NCI-H1694 (cell line): Measurements from ENCODE around the gene MTMR1.

ENCODE experiments used
- DNase-seq: peaks from one replicate; lab custom pipeline; 2025; lab: John Stamatoyannopoulos, UW

MTMR1 gene

DNA sequence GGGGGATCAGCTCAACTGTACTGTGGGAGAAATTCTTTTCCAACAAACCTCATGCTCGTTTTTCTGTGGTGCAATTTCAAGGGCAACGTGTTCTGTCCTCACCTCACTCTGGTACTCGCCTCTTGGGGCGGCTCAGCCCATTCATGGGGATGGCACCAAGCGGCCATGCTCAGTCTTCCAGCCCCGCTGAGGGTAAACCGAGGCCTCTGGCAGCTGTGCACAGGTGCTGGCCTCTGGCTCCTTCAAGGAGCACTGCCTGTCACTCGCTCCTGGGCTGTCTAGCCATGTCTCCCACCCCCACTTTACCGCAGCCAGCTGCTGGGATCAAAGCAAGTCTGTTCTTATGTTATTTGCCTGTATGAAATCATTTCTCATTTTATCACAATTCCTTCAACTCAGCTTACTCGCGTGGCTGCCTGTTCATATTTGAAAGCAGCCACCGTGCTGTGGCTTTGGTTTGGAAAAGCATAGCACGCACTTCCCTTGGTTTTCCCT lies 70.2 kb downstream of the MTMR1 start:
- DNase-seq = no peak

DNA sequence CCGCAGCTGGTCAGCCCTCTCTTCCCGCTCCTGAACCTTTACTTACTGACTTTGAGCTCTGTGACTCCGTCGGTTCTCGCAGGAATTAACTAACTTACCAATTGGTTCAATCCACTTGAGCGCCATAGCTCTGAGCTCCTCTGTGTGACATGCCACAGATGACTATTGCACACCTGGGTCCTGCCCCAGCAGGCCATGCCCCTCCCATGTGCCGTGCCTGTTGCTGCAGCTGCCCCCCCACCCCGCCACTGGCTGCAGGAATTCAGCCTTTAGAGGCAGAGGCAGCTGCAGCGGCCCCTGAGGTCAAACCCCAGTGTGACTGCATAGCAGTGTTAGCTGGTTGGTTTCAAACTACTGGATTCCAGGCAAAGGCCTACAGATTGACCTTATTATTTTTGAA lies 70.6 kb downstream of the MTMR1 start:
- no peak for DNase-seq

DNA sequence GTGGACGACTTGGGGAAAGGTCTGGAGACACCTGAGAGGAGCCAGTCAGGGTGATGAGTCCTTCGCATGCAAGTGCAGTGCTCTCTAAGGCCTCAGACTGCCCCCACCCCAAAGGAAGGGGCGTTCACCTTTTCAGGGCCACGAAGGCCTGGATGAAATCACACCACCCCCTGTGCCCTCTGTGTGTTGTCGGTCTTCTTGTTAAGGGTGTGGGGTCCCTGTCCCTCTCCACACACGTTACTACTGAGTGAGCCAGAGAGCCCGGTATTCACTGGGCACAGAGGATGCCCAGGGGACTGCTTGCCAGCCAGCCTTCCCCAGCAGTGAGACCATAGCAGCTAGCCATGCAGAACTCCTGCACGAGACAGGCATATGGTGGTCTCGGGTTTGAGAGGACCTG lies 72.0 kb downstream of the MTMR1 start:
- DNase-seq = no peak

DNA sequence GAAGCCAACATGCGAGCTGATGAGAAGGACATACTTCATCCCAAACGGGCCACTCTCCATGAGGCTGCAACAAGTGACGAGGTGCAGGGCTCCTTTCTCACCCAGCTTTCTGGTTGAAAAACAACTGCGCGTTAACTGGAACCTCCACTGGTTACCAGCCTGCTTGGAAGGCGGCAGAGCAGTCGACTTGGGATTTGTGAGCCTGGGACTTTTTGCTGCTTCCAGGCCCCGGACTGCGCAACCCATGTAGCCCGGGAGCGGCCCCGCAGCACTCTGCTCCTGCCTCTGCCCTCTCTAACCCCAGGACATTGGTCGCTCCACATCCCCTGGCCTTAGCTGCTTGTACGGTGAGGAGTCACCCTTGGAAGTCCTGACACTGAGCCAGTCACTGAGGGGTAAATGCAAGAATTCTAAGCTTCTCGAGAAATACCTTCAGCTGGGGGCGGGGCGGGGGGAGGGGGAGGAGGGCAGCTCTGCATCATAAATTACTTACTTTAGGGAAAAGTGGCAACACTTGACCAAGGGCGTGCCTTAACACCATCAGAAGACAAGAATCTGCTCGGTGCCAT lies 72.7 kb downstream of the MTMR1 start:
- DNase-seq = no peak

DNA sequence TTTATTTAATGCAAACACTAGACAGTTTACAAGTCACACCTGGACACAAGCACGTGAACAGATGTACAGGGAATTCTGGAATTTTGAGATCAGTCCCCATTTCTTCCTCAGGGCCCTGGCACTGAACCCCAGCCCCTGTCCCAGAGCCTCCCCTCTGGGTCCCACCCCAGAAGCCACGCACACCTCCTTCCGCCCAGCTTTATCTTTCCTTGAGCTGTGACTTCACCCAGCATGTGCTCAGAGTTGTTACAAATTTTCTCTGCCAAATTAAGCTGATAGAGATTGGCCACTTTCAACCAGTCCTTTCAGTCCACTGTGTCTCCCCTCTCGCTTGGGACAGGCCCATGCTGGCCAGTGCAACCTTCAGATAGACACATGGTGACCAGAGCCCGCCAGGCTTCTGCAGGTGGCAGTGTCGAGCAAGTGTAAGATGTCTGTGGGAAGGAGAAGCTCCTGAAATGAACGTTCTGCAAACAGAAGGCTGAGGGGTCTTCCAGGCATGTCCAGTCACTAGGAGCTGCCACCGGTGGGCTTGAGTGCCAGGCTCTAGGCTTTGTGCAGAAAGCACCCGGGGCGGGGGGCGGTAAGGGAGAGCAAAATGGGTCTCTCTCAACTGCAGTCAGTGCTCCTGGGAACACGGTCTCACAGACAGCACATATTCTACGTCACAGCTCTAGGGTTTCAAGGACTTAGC lies 73.3 kb downstream of the MTMR1 start:
- no peak for DNase-seq

DNA sequence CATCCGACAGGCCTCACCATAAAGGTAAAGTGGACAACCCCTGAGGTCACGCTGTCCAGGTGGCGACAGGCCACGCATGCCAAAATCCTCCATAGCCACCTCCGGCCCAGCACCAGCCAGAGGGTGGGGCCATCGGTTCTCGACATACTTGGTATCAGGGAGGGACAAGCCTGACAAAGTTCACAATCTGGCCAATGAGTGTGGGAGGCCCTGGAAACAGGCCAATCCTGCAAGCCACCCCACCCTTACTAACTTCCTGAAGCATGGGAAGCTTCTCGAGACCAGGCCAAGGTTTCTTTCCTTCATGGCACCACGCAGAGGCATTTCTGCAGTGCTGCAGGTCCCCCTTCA lies 73.8 kb downstream of the MTMR1 start:
- DNase-seq = no peak

DNA sequence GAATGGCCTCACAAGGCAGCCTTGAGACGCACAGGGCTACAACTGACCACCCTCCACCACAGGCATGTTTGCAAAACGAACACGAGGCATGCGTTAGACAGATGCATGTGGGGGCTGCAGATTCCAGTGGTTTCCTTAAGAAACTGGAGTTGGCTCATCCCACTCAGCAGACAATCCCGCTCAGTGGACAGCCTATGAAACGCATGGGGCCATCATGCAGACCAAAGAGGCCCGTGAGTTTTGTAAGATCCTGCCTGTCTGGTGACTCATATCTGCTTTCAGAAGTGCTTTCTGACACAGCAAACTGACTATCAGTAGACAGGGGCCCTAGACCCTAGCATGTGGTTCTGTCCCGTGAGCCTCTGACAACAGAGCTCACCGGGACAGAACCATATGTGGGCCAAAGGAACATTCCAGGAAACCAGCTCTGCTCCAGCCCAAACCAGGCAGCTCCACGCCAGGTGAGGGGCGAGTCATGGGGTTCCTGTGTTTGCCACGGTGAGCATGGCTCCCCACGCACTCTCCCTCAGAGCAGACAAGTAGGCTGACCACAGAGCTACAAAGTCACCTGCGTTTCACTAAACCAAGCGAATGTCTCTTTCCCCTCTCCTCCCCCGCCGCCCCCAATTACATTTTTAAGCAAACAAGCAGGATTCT lies 74.4 kb downstream of the MTMR1 start:
- no peak for DNase-seq

DNA sequence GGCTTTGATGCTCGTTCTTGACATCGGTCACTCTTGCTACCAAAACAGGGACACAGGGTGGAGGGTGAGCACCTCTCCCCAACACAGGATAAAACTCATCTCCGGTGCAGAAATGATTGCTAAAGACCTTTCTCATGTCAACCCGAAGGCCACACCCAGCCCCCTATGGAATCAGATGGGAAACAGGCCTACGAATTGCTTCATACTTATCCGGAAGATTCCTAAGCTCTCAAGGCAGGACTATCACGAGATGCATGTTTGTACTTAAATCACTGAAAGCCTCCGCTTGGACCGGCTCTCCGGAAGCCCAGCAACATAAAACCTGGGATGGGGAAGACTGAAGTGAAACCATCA lies 74.9 kb downstream of the MTMR1 start:
- DNase-seq = no peak

DNA sequence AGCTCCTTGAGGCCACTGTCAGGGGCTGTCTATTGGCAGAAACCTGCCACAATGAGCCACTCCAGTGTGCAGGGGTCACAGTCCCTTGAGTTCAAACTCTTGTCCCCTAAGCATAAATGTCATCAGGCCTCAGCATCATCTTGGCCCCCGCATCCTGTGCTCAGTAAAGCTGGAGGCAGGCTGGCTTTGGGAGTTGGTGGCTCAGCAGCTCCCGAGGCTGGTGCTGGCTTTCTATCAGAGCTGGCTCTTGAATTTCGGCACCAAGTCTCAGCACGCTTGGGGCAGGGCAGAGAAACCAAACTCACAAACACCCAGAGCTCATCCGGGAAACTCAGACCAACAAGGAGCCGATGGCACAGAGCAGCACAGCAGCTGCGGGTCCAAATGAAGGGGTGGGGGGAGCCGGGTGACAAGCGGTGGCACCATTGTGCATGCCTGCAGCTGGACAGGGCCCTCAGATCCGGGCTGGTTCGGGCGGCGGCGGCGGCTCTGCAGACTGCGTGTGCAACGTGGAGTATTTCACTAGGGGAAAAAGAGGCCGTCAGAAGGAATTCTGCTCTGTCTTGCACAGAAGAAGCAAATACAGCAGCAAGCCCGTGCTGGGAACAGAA lies 75.5 kb downstream of the MTMR1 start:
- DNase-seq = no peak

DNA sequence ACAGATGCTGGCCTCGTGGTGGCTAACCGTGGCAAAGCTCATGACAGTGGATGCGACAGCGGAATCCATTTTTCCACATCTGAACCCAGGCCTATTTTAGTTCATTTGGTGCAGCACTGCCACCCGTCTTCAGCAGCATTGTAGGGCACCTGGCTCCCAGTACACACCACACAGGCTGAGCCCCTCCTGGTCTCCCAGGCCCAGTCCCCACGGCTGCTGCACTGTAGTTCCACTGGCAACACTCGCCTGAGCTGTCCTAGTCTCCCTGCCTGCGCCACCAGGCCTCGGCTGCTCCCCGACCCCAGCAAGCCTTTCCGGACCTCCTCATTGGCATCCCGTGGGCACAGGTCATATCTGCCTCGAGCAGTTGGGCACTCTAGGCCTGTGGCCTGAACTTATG lies 76.2 kb downstream of the MTMR1 start:
- no peak for DNase-seq

DNA sequence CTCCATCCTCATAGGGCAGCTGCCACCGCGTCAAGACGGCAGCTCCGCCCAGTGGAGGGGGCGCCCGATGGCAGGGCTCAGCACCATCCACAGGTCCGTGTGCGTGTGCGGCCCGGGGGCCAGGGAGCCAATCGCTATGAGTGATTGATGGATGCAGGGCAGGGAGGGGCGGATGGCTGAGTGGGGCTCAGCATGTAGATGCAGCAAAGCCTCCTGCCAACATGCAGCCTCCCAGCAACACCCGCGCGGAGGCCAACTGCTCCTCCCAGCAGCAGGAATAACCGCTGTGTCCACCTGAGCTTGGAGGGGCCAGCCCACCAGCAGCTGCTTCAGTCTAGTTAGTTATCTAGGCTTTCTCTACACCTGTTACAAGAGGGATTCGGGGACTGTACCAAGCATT lies 77.4 kb downstream of the MTMR1 start:
- no peak for DNase-seq

DNA sequence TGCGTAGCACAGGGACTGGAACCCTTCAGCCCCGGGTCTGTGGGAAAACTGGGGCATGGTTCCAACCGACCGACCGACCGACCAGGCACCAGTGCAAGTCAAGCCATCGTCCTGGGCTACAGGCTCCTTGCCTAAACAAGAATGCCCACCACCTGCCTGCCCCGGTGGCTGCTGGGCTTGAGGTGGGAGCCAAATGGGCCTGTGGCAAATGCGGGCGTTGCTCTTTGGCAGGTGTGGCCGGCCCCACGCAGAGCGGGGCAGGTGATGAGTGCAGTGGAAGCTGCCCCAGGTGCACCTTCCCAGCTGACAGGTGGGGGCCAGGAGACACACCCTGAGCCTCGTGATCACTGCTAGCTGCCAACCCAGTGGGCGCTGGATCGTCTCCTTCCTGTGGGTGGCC lies 77.9 kb downstream of the MTMR1 start:
- DNase-seq = no peak

DNA sequence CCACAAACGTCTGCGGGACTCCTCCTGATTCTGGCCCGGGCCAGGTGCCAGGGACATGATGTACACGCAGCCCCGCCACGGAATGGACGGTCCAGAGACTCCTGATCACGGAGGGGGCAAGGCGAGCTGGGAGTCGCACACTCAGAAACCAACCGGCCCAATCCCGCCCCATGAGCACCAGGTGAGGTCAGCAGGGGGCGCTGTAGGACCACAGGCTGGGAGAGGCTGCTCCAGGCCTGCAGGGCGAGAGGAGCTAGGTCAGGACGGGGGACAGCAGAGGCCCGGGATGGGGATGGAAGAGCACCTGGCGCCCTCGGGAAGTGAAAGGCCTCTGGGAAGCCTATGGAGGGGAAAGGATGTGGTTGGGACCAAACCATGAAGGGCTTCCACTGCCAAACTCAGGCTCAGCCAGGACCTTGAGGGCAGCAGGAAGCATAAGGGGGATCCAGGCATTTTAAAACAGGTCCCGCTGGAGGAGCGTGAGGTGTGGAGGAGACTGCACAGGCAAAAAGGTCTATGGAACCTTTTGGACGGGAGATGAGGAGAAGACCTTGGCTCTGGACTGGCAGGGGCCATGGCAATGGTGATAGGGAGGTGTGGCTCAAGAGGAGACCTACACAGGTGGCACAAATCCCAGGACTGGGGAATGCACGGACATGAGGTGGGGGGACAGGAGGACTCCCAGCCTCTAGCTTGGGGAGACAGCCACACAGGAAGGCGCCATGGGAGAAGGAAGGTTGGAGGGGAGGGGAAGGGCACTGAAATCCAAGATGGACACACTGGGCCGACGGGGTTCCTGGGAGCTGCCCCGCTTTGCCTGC lies 79.2 kb downstream of the MTMR1 start:
- peak; percentile 40 for DNase-seq

DNA sequence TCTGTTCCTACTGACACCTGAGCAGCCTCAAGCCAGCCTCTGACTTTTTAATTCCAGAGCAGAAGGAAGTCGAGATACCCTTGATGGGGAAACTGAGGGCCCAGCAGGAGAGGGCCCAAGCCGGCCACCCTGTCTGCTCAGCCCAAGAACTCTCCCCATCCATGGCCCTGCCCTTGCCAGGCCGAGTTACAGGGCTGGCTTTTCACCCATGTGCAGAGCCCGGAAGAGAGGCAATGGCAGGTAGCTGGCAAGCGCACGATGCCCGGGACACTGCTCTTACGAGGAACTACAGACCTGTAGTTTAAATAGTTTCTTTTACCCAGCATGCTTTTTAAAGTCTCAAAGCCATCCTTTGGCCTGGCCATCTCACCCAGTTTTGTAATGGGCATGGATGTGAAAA lies 79.9 kb downstream of the MTMR1 start:
- no peak for DNase-seq

DNA sequence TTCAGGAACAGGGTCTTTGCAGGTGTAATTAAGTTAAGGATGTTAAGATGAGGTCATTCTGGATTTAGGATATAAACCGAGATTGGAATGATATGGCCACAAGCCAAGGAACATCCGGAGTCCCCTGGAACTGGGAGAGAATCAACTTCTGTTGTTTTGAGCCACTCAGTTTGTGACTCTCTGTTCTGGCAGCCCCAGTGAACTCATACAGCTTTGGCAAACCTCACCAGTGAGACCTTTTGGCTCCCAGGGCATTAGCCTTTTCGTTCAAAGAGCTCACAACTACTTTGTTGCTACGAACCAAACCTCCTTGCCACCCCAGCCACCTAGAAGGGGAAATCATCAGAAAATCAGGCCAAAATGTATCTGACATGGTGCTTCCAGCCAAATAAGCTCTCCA lies 80.4 kb downstream of the MTMR1 start:
- DNase-seq = no peak

DNA sequence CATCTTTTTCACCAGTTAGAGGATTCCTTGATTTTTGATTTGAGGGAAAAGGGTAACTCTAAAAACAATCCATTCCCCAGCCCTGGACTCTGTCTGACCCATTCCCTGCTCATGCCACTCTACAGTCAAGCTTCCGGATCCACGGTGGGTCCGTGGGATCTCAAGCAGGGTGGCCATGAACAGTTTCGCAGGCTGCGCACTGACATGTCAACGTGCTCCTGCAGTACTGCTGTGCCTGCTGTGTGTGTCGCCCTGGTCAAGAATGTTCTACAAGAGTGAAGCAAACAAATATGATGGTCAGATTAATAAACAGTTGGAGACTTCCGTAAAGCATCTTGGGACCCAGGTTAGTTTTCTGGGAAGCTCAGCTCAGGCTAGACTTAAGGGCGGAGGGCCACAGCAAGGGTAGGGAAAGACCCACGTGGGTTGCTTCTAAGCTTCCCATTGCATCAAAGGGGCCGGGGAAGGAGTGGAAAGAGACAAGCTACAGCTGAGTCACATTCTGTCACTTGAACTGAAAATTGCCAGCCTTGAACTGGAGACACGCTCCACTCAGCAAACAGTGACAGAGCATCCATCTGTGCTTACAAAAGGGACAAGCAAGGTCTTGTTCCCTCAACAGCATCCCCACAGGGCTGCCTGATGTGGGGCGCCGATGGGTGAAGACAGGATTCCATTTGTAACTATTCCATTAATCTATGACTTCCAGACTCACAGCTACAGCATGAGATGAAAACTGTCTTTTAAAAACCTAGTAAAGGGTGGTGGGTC lies 81.8 kb downstream of the MTMR1 start:
- peak; percentile 83 for DNase-seq

DNA sequence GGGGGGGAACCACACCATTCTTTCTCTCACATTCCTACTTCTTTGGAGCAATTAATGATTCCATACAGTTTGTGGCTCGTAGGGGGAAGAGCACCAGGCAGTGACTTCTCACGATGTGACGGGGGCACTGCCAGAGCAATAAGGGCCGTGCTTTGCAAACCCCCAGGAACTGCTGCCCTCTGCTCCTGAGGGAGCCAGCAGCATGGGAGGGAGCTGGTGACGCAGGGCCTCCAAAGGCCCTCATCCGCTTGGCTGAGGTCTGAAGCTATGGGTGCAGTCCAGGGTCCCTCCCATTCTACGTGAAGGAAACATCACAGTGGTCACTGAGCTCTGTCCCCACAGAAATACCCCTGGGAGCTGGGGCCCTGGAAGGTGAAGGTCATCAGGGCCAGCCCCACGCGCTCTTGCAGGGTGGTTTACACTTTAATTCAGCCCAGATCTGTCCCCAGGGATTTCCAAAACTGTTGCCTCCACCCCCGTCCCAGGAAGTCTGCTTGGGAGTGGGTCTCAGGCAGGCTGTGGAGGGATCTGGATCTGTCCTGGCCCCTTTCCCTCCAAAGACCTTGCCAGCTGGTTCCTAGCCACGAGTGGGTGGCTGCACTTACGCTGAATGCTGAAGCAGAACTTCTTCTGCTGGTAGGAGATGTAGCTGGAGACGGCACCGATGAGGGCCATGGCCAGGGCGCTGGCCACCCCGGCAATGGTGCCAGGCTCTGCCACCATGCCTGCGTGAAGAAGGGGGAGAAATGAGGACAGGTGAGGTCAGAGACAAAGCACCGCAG lies 82.6 kb downstream of the MTMR1 start:
- DNase-seq = no peak

DNA sequence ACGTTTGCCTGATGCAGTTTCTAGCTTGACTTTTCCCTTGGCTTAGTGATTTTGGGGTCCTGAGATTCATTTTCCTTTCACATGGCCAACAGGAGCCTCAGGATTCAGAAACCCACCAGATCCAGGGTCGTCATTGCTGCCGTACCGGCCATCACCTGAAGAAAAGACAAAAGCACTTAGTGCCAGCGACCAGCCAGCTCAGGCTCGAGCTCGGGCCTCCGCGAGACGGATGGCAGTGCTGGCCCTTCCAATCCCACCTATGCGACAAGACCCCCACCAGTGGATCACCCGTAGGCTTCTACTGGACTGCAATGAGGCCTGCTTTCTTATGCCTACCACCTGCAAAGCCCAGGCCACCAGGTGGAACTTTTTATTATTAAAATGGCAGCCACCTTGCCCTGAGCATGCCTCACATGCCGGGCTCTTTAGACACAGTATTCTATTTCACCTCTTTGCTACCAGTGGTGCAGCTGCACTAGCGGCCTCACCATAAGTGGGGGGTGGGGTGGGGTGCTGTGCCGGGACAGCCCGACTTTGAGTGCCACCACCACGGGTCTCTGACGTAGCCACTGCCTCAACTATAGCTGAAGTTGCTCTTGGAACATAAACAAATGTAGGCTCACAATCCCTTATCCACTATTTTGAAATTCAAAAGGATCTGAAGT lies 84.3 kb downstream of the MTMR1 start:
- DNase-seq = no peak

DNA sequence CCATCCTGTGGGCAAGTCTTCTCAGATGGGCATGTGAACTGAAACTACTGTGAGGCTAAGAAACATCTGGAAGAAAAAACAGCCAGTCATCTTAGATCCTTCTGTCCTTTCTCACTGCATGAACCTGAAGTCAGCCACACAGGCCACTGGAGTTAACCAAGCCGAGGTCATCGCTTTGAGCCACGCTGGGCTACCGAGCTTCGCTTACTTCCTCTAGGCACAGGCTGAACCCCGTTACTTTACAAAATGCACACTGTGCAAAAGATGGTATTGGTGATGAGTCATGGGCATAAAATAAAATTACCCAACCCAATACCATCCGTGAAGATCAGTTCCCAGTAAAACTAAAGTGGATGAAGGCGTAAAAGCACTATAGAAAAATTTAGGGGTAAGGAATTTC lies 86.2 kb downstream of the MTMR1 start:
- no peak for DNase-seq

DNA sequence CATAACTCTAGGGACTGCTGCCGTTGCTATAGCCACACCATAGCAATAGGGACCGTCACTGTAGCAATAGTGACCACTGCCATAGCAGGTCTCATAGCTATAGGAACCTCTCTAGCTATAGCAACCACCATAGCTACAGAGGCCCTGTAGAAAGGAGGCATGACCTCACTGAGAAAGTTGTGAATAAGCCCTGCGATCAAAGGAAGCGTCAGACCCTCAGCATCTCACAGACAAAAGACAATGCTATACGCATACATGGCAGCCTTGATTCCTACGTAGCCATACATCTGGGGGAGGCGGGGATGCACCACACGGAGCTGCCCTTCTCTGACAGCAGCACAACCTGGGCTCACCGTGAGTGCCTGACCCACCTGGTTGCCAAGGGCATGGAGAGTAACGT lies 88.5 kb downstream of the MTMR1 start:
- DNase-seq = no peak
